ENCODE data around the gene EDA. TPM values are rescaled to one million over a fixed set of nuclear protein-coding genes. Genes with fewer than 3 reads are reported as not detected.

EDA gene
- total RNA-seq, 4 donors from 2014 or later: 6.2 to 10.9 (median 6.8) TPM

GRCh38 chrX:70029863-70030262 lies 413.9 kb downstream of the EDA start:
- no peak for ATAC-seq (ENCODE audit: low FRiP score)
- TF ChIP-seq, protein P1, sequence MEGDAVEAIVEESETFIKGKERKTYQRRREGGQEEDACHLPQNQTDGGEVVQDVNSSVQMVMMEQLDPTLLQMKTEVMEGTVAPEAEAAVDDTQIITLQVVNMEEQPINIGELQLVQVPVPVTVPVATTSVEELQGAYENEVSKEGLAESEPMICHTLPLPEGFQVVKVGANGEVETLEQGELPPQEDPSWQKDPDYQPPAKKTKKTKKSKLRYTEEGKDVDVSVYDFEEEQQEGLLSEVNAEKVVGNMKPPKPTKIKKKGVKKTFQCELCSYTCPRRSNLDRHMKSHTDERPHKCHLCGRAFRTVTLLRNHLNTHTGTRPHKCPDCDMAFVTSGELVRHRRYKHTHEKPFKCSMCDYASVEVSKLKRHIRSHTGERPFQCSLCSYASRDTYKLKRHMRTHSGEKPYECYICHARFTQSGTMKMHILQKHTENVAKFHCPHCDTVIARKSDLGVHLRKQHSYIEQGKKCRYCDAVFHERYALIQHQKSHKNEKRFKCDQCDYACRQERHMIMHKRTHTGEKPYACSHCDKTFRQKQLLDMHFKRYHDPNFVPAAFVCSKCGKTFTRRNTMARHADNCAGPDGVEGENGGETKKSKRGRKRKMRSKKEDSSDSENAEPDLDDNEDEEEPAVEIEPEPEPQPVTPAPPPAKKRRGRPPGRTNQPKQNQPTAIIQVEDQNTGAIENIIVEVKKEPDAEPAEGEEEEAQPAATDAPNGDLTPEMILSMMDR (IDR thresholded peaks at IDR 0.05): no peak
- DNase-seq (ENCODE audit: low spot score): no peak

GRCh38 chrX:70030301-70030767 lies 414.4 kb downstream of the EDA start:
- DNase-seq (ENCODE audit: low spot score) (no peak), ATAC-seq (ENCODE audit: low FRiP score) (no peak)
- TF ChIP-seq, protein P1 (IDR thresholded peaks at IDR 0.05): peak in 1 of 3 donors; percentile 13

- DNase-seq (ENCODE audit: low spot score) (no peak), ATAC-seq (ENCODE audit: low FRiP score) (no peak)
- TF ChIP-seq, protein P1 (IDR thresholded peaks at IDR 0.05): no peak
Observed at GRCh38 chrX:70032792-70033191, 416.9 kb downstream of the EDA start.

DNA sequence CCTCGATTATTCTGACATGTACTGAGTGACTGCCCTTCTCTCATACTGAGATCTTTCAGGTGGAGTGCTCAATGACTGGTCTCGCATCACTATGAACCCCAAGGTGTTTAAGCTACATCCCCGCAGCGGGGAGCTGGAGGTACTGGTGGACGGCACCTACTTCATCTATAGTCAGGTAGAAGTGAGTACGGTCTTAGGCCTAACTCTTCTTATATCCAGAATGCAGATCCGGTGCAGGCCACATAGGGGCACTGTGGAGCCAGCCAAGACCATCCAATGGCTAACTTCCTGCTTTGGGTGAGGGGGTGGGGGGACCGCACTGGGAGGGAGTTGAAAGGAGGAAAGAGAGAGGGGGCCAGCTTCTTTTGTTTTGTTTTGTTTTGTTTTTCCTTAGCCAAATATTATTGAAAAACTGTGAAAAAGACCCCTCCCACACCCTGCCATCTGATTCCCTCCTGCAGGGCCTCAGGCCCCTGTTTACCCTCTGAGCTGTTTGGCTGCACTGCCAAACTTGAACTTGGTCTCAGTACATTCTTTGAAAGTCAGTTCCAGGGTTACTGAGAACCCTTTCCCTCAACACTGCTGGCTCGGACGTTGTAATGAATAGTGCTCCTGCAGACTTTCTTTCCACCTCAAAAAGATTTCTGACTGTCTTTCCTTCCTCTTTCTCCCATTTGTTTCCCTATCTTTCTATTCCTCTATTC lies 417.6 kb downstream of the EDA start:
- no peak for ATAC-seq (ENCODE audit: low FRiP score)
- no peak for DNase-seq (ENCODE audit: low spot score)
- TF ChIP-seq, protein P1 (IDR thresholded peaks at IDR 0.05): no peak

GRCh38 chrX:70034646-70035045 lies 418.7 kb downstream of the EDA start:
- ATAC-seq (ENCODE audit: low FRiP score): no peak
- no peak for DNase-seq (ENCODE audit: low spot score)
- TF ChIP-seq, protein P1 (IDR thresholded peaks at IDR 0.05): no peak

- TF ChIP-seq, protein P1 (IDR thresholded peaks at IDR 0.05): no peak
- DNase-seq (ENCODE audit: low spot score): no peak
- no peak for ATAC-seq (ENCODE audit: low FRiP score)
Observed at GRCh38 chrX:70038515-70038914, 422.6 kb downstream of the EDA start.

DNA sequence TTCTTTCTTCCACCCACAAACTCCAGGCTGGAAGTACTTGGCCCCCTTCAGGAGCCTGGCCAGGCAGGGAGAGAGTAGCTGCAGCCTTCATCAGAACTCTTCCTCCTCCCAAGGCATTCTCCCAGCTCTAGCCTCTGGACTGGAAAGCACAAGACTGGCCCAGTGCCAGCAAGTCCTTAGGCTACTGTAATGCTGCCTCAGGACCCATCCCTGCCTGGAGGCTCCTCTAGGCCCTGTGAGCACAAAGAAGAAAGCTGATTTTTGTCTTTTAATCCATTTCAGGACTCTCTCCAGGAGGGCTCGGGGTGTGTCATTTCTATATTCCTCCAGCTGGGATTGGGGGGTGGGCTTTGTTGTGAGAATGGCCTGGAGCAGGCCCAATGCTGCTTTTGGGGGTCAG lies 423.0 kb downstream of the EDA start:
- ATAC-seq (ENCODE audit: low FRiP score): no peak
- TF ChIP-seq, protein P1 (IDR thresholded peaks at IDR 0.05): no peak
- DNase-seq (ENCODE audit: low spot score): no peak

All from omental fat pad (tissue), 4 donors.